ENCODE data around the gene PRSS50.

Gene PRSS50

GRCh38 chr3:46711760-46712159 is 5.9 kb downstream of the PRSS50 start:
- no peak for ATAC-seq
- no peak for TF ChIP-seq ARNTL (CRISPR knock-in tag; IDR thresholded peaks at IDR 0.05; ENCODE audit: borderline replicate concordance, low read depth)
- no peak for TF ChIP-seq BACH2 (CRISPR knock-in tag; IDR thresholded peaks at IDR 0.05; ENCODE audit: borderline replicate concordance)
- no peak for TF ChIP-seq ZNF565 (CRISPR knock-in tag; conservative IDR thresholded peaks at IDR 0.05; ENCODE audit: low read depth)
- TF ChIP-seq ZFP3 (CRISPR knock-in tag; IDR thresholded peaks at IDR 0.05) = no peak
- TF ChIP-seq ZNF70 (CRISPR knock-in tag; IDR thresholded peaks at IDR 0.05) = no peak
- no peak for TF ChIP-seq GLIS3 (CRISPR knock-in tag; IDR thresholded peaks at IDR 0.05)
- TF ChIP-seq ESRRG (CRISPR knock-in tag; IDR thresholded peaks at IDR 0.05) = no peak
- TF ChIP-seq SNAI2 (CRISPR knock-in tag; IDR thresholded peaks at IDR 0.05) = no peak
- no peak for TF ChIP-seq TOX (CRISPR knock-in tag; IDR thresholded peaks at IDR 0.05; ENCODE audit: borderline replicate concordance)
- TF ChIP-seq PPARA (CRISPR knock-in tag; IDR thresholded peaks at IDR 0.05; ENCODE audit: borderline replicate concordance) = no peak
- no peak for TF ChIP-seq CSRNP3 (CRISPR knock-in tag; IDR thresholded peaks at IDR 0.05)
- no peak for TF ChIP-seq TSHZ2 (CRISPR knock-in tag; IDR thresholded peaks at IDR 0.05)
- TF ChIP-seq CSDC2 (CRISPR knock-in tag; IDR thresholded peaks at IDR 0.05) = no peak
- TF ChIP-seq RARB (CRISPR knock-in tag; IDR thresholded peaks at IDR 0.05) = no peak
- no peak for TF ChIP-seq ZFP30 (CRISPR knock-in tag; IDR thresholded peaks at IDR 0.05)
- no peak for TF ChIP-seq ZC3H10 (CRISPR knock-in tag; IDR thresholded peaks at IDR 0.05)
- no peak for TF ChIP-seq ZNF8 (CRISPR knock-in tag; IDR thresholded peaks at IDR 0.05)
- no peak for TF ChIP-seq POU6F1 (CRISPR knock-in tag; IDR thresholded peaks at IDR 0.05; ENCODE audit: borderline replicate concordance, low read depth)

GRCh38 chr3:46711305-46711704 is 6.4 kb downstream of the PRSS50 start:
- TF ChIP-seq CSDC2 (CRISPR knock-in tag; IDR thresholded peaks at IDR 0.05) (no peak), TCF4 (CRISPR knock-in tag; IDR thresholded peaks at IDR 0.05; ENCODE audit: borderline replicate concordance) (no peak), RARB (CRISPR knock-in tag; IDR thresholded peaks at IDR 0.05) (no peak), TSHZ2 (CRISPR knock-in tag; IDR thresholded peaks at IDR 0.05) (no peak), OSR1 (CRISPR knock-in tag; IDR thresholded peaks at IDR 0.05) (no peak), BACH2 (CRISPR knock-in tag; IDR thresholded peaks at IDR 0.05; ENCODE audit: borderline replicate concordance) (no peak), SNAI2 (CRISPR knock-in tag; IDR thresholded peaks at IDR 0.05) (no peak), ZFP3 (CRISPR knock-in tag; IDR thresholded peaks at IDR 0.05) (no peak), ZNF8 (CRISPR knock-in tag; IDR thresholded peaks at IDR 0.05) (no peak), TOX (CRISPR knock-in tag; IDR thresholded peaks at IDR 0.05; ENCODE audit: borderline replicate concordance) (no peak), CSRNP3 (CRISPR knock-in tag; IDR thresholded peaks at IDR 0.05) (no peak), ARNTL (CRISPR knock-in tag; IDR thresholded peaks at IDR 0.05; ENCODE audit: borderline replicate concordance, low read depth) (no peak), ISL1 (CRISPR knock-in tag; IDR thresholded peaks at IDR 0.05) (no peak)
- ATAC-seq = no peak
